ENCODE data around the gene FCAMR. TPM values are rescaled to one million over a fixed set of nuclear protein-coding genes. Genes with fewer than 3 reads are reported as not detected.

Gene FCAMR
- polyA plus RNA-seq, 1 experiment, result not detected

DNA sequence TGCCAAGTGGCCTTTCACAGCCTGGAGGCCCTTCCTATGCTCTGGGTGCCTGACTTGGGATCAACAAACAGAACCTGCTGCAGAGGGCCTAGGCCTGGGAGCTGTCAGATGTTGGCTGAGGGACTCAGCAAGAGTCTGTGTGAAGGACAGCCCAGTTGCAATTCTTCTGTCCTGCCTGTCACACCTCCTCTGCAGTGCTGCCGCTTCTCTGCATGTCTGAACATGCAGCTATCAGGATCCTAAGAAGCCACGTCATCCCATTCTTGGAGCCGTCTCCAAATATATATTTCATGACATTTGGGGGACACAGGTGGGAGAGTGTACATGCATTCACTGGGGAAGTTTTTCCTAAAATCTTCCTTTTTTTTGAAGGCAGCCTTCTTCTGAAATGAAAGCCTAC, 8.6 kb downstream of the FCAMR start:
- Histone ChIP-seq H3K4me3 (ENCODE audit: low read depth, low read length) (no peak overlapping the region), H3K27me3 (ENCODE audit: control insufficient read depth, insufficient read depth, low read length) (peaks cover 8% of the 10 kb centered on the region), H3K36me3 (ENCODE audit: control insufficient read depth, insufficient read depth, low read length) (no peaks in the 10 kb centered on the region)
- POLR2A ChIA-PET, result no interaction called here
- TF ChIP-seq, protein P1, sequence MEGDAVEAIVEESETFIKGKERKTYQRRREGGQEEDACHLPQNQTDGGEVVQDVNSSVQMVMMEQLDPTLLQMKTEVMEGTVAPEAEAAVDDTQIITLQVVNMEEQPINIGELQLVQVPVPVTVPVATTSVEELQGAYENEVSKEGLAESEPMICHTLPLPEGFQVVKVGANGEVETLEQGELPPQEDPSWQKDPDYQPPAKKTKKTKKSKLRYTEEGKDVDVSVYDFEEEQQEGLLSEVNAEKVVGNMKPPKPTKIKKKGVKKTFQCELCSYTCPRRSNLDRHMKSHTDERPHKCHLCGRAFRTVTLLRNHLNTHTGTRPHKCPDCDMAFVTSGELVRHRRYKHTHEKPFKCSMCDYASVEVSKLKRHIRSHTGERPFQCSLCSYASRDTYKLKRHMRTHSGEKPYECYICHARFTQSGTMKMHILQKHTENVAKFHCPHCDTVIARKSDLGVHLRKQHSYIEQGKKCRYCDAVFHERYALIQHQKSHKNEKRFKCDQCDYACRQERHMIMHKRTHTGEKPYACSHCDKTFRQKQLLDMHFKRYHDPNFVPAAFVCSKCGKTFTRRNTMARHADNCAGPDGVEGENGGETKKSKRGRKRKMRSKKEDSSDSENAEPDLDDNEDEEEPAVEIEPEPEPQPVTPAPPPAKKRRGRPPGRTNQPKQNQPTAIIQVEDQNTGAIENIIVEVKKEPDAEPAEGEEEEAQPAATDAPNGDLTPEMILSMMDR (IDR thresholded peaks at IDR 0.05; ENCODE audit: insufficient read depth, low read depth, low read length), result no peak
- CTCF ChIA-PET, result interaction anchor here (0.7 to 2.8 kb wide), 4 partner anchors 11 to 34 kb away, joined by 3 to 9 read pairs (median 7); no protein-coding TSS in a partner anchor
- no peak for DNase-seq (ENCODE audit: low read depth)

DNA sequence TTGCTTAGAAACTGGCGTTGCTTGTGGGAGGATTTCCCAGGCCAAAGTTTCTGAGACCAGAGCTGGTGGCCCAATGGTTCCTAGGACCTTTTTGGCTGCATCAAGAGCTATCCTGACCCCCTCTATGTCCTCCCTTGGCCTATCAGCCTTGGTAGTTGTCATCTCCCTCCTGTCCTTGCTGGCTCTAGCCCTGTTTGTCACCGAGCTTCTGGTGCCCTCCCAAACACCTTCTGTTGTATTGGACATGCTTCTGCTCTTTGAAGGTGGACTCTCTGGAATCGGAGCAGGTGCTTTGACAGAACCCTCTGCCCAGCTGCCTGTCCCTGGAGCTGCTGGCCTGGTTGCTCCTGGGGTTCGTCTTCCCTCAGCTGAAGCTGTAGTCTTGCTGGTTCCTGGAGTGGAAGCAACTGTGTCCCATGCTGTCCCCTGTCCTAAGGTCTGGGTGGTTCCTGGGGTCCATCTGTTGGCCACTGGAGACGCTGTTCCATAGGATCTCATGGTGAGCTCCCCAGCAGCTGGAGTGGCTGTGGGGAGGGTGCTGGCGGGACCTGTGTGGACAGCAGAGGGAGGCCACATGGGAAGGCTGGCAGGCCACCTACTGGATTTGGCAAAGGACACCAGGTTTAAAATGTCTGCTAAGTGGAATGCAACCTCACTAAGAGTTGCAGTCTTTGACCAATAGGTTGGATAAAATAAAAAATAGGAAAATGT, 9.4 kb downstream of the FCAMR start:
- POLR2A ChIA-PET, result no interaction called here
- no peaks in the 10 kb centered on the region for H3K36me3 ChIP-seq (ENCODE audit: control insufficient read depth, insufficient read depth, low read length)

DNA sequence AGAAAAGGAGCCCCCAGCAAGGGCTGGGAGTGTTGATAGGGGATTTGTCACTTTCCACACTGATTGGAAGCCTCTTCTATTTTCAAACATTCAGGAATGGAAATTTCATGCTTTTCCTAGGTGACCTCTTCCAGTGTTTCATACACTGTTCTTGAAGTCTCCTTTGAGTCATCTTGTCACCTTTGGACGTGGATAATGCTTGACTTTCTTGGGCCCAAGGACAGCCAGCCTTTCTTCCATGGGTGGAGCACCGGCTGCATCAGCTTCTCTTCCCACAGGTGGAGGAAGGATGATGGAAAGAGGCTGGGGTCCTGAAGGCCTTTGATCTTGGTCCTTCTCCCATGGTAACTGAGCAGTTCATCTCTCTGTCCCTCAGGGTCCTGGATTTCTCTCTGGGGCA, 12.1 kb downstream of the FCAMR start:
- ChIA-PET POLR2A (no interaction called here), CTCF (no interaction called here)
- no peaks in the 10 kb centered on the region for H3K36me3 ChIP-seq (ENCODE audit: control insufficient read depth, insufficient read depth, low read length)
- TF ChIP-seq, protein P1 (IDR thresholded peaks at IDR 0.05; ENCODE audit: insufficient read depth, low read depth, low read length), result no peak
- H3K27me3 ChIP-seq (ENCODE audit: control insufficient read depth, insufficient read depth, low read length), result peaks cover 9% of the 10 kb centered on the region
- no peak overlapping the region for H3K4me3 ChIP-seq (ENCODE audit: low read depth, low read length)
- DNase-seq (ENCODE audit: low read depth), result no peak

More for the DNA sequence above, 9.4 kb downstream of the FCAMR start:
- CTCF ChIA-PET, result interaction anchor here (1.5 to 2.8 kb wide), 2 partner anchors 12 to 21 kb away, joined by 7 read pairs; no protein-coding TSS in a partner anchor
- H3K4me3 ChIP-seq (ENCODE audit: low read depth, low read length), result no peak overlapping the region
- peaks cover 8% of the 10 kb centered on the region for H3K27me3 ChIP-seq (ENCODE audit: control insufficient read depth, insufficient read depth, low read length)
- no peak for DNase-seq (ENCODE audit: low read depth)
- TF ChIP-seq, protein P1 (IDR thresholded peaks at IDR 0.05; ENCODE audit: insufficient read depth, low read depth, low read length), result no peak

DNA sequence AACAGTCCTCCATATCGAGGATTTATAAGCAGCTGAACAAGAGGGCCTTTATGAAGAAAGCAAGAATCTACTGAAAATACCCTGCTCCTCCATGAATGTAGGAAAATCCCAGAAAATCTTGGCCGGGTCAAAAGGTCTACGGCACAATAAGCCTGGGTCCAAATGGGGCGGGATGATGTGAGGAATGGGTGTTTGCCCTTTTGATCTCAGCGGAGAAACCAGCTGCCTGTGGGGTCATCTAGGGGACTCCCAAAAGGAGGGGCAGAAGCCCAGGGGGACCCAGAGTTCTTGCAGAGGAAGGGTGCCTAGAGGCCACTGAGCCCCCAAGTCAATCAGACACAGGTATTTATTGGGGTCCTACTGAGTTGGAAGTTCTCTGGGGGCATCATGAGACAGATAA, 12.6 kb downstream of the FCAMR start:
- H3K36me3 ChIP-seq (ENCODE audit: control insufficient read depth, insufficient read depth, low read length), result no peaks in the 10 kb centered on the region
- no peak for DNase-seq (ENCODE audit: low read depth)
- POLR2A ChIA-PET, result no interaction called here
- CTCF ChIA-PET, result no interaction called here
- H3K4me3 ChIP-seq (ENCODE audit: low read depth, low read length), result no peak overlapping the region
- TF ChIP-seq, protein P1 (IDR thresholded peaks at IDR 0.05; ENCODE audit: insufficient read depth, low read depth, low read length), result no peak
- peaks cover 9% of the 10 kb centered on the region for H3K27me3 ChIP-seq (ENCODE audit: control insufficient read depth, insufficient read depth, low read length)

DNA sequence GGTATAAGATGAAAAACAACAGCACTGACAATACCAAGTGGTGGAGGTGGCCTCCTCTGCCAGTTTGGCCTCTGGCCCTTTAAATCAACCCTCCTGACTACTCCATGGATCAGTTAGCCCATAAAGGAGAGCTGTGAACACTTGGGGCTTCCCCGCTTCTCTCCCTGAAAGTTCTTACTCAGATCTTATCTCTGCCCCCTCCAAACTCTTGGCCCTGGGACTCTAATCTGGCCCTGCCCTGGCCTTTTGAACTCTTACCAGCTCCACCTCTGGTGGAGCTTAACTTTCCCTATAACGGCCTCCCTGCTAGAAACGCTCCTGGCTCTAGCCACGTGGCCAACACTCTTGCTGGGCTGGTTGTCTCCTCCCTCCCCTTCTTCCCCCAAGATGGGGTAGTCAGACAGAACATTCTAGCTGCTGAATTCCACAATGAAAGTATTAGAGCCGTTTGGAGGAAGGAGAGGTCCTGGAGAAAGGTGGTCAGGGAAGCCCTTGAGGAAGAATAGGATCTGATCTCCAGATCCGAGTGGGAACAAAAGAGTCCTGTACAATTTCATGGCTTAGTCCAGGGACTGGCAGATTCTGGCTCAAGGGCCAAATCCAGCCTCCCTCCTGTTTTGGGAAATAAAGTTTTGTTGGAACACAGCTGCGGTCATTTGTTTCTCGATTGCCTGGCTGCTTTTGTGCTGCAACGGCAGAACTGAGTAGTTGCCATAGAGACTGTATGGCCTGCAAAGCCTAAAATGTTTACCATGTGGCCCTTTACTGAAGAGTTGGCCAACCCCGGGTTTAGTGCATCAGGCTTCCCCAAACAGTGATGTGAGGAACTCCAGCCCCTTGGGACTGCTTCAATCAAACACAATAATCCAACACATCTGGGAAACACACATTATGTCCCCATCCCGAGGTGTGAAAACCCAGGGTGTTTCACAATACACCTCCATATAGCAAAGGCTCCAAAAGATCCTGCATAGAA, 14.5 kb downstream of the FCAMR start:
- Histone ChIP-seq H3K36me3 (ENCODE audit: control insufficient read depth, insufficient read depth, low read length) (no peaks in the 10 kb centered on the region), H3K4me3 (ENCODE audit: low read depth, low read length) (no peak overlapping the region), H3K27me3 (ENCODE audit: control insufficient read depth, insufficient read depth, low read length) (peaks cover 5% of the 10 kb centered on the region; the same call in 1 of the 2 replicates)
- ChIA-PET CTCF (interaction anchor here (0.9 to 2.2 kb wide), 4 partner anchors 8 to 373 kb away, joined by 3 to 6 read pairs (median 4); no protein-coding TSS in a partner anchor), POLR2A (no interaction called here)
- DNase-seq (ENCODE audit: low read depth), result no peak
- TF ChIP-seq, protein P1 (IDR thresholded peaks at IDR 0.05; ENCODE audit: insufficient read depth, low read depth, low read length), result no peak
